Spinal cord (tissue), 4 donors: ENCODE results near the gene CTSH. TPM values are rescaled to one million over a fixed set of nuclear protein-coding genes. Genes with fewer than 3 reads are reported as not detected.

Source experiments
- polyA plus RNA-seq, 2 donors: library from polyadenylated mRNA; unstranded; fragments of 120-200 nt; gene quantifications; one replicate each; pipeline ENCODE4 v1.2.1, GENCODE V29; 2013; ENCODE audit not compliant: insufficient read length in 2 of 2
- small RNA-seq: library from RNA; depleted of rRNA; stranded (forward); fragments of <200 nt; gene quantifications from one replicate; pipeline ENCODE3, GENCODE V24; 2014; ENCODE audit warnings: low replicate concordance
- total RNA-seq, 2 donors: library from RNA; depleted of rRNA in 1 of 2; stranded (reverse); fragments of 120-200 nt in 1 of 2; fragments of >200 nt in 1 of 2; gene quantifications; one replicate each; pipeline versions ENCODE4 v1.2.3 to v1.2.4, GENCODE V29; 2013 to 2014

The CTSH gene
- total and polyA plus RNA-seq, 4 donors: 33.6 to 94.2 (median 48.9) TPM

Small RNA genes within 50 kb of the gene (small RNA-seq; reads per million reads assigned to genes)
- gene RNU6-415P: not detected

Other genes starting within 250 kb of the CTSH start
- gene ADAMTS7, start 133.6 kb downstream of the CTSH start, total RNA-seq: 1 to 10 TPM; 4.9 to 7.6 TPM
- gene ADAMTS7, start 133.6 kb downstream of the CTSH start, polyA plus RNA-seq: 10 to 100 TPM; 13.5 to 20.4 TPM
- 100 to 1,000 TPM; 468 to 608 TPM for gene MORF4L1, start 72.2 kb downstream of the CTSH start, total RNA-seq
- gene MORF4L1, start 72.2 kb downstream of the CTSH start, polyA plus RNA-seq: 100 to 1,000 TPM; 688 to 713 TPM
- 10 to 100 TPM in 1 of 2 donors, 1 to 10 TPM in 1; 4.9 to 22.0 TPM for gene RASGRF1, start 145.7 kb upstream of the CTSH start, total RNA-seq
- gene RASGRF1, start 145.7 kb upstream of the CTSH start, polyA plus RNA-seq: 10 to 100 TPM; 34.1 to 42.0 TPM